Measurements from ENCODE around the gene REC8. TPM values are rescaled to one million over a fixed set of nuclear protein-coding genes. Genes with fewer than 3 reads are reported as not detected.

Gene REC8
- total and polyA plus RNA-seq, 2 of the 13 experiments (the other 11 are each of a cell fraction or from before 2014, with no cell fraction given) = 3.4 to 14.7 TPM

DNA sequence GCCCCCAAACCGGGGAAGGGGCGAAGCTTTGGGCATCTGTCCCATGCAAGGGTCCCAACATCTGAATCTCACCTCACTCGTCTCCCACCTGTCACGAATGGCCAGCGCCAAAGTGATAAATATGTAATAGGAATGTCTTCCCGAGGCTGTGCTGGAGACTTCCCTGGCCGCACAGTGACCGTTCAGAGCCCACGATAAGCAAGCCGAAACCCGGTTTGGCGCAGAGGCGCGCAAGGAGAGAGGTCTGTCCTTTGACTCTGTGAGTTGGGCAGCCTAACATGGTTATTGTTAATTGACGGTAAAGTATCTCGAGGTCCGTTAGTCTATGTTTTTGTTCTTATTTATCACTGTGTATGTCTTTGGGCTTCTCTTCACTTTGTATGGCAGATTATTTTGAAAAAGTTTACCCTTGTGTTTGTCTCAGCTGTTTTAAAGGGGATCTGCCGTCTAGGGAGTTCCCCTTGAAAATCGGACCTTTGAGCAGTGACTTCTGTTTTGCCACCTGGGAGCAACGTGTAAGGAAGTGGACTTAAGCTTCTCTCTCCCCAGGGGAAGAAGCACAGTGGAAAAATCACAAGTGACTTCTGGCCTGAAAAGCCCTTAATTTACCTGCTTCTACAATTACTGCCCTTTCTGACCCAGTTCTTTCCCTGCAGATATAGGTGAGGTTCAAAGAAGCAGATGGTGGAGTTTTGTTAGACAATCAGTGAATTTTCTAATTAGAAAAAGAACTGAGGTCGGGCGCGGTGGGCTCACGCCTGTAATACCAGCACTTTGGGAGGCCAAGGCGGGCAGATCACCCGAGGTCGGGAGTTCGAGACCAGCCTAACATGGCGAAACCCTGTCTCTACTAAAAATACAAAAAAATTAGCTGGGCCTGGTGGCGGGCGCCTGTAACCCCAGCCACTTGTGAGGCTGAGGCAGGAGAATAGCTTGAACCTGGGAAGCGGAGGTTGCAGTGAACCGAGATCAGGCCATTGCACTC is 24.5 kb downstream of the REC8 start (continued):
- TF ChIP-seq, protein P1, sequence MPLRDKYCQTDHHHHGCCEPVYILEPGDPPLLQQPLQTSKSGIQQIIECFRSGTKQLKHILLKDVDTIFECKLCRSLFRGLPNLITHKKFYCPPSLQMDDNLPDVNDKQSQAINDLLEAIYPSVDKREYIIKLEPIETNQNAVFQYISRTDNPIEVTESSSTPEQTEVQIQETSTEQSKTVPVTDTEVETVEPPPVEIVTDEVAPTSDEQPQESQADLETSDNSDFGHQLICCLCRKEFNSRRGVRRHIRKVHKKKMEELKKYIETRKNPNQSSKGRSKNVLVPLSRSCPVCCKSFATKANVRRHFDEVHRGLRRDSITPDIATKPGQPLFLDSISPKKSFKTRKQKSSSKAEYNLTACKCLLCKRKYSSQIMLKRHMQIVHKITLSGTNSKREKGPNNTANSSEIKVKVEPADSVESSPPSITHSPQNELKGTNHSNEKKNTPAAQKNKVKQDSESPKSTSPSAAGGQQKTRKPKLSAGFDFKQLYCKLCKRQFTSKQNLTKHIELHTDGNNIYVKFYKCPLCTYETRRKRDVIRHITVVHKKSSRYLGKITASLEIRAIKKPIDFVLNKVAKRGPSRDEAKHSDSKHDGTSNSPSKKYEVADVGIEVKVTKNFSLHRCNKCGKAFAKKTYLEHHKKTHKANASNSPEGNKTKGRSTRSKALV (CRISPR knock-in tag; IDR thresholded peaks at IDR 0.05) = peak; percentile 80; the same call in 1 of the 2 replicates
- TF ChIP-seq ZNF549 (CRISPR knock-in tag; IDR thresholded peaks at IDR 0.05) (peak; percentile 44; the same call in 1 of the 2 replicates), ZNF205 (CRISPR knock-in tag; IDR thresholded peaks at IDR 0.05) (peak; percentile 8; the same call in 1 of the 2 replicates), ZNF318 (CRISPR knock-in tag; IDR thresholded peaks at IDR 0.05) (0 out of 2 replicates have a peak, but pooled peaks have one; percentile 13), ZNF264 (CRISPR knock-in tag; IDR thresholded peaks at IDR 0.05) (peak; percentile 74; the same call in 1 of the 2 replicates), TAF15 (IDR thresholded peaks at IDR 0.05; ENCODE audit: low read depth, low read length, poor library complexity, severe bottlenecking) (no peak), GTF2F1 (IDR thresholded peaks at IDR 0.05; ENCODE audit: low read length) (no peak), BRD4 (CRISPR knock-in tag; IDR thresholded peaks at IDR 0.05) (no peak), ZNF432 (CRISPR knock-in tag; IDR thresholded peaks at IDR 0.05; ENCODE audit: borderline replicate concordance) (no peak), AHR (CRISPR knock-in tag; IDR thresholded peaks at IDR 0.05) (no peak), ZBTB21 (CRISPR knock-in tag; IDR thresholded peaks at IDR 0.05) (0 out of 2 replicates have a peak, but pooled peaks have one; percentile 25), ZNF616 (CRISPR knock-in tag; IDR thresholded peaks at IDR 0.05; ENCODE audit: low read depth) (no peak), ZMYM2 (CRISPR knock-in tag; IDR thresholded peaks at IDR 0.05) (no peak)
- TF ChIP-seq, protein P2, sequence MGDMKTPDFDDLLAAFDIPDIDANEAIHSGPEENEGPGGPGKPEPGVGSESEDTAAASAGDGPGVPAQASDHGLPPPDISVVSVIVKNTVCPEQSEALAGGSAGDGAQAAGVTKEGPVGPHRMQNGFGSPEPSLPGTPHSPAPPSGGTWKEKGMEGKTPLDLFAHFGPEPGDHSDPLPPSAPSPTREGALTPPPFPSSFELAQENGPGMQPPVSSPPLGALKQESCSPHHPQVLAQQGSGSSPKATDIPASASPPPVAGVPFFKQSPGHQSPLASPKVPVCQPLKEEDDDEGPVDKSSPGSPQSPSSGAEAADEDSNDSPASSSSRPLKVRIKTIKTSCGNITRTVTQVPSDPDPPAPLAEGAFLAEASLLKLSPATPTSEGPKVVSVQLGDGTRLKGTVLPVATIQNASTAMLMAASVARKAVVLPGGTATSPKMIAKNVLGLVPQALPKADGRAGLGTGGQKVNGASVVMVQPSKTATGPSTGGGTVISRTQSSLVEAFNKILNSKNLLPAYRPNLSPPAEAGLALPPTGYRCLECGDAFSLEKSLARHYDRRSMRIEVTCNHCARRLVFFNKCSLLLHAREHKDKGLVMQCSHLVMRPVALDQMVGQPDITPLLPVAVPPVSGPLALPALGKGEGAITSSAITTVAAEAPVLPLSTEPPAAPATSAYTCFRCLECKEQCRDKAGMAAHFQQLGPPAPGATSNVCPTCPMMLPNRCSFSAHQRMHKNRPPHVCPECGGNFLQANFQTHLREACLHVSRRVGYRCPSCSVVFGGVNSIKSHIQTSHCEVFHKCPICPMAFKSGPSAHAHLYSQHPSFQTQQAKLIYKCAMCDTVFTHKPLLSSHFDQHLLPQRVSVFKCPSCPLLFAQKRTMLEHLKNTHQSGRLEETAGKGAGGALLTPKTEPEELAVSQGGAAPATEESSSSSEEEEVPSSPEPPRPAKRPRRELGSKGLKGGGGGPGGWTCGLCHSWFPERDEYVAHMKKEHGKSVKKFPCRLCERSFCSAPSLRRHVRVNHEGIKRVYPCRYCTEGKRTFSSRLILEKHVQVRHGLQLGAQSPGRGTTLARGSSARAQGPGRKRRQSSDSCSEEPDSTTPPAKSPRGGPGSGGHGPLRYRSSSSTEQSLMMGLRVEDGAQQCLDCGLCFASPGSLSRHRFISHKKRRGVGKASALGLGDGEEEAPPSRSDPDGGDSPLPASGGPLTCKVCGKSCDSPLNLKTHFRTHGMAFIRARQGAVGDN (CRISPR knock-in tag; IDR thresholded peaks at IDR 0.05) = no peak

Data from HepG2 (cell line).